Measurements from ENCODE around the gene SLC15A4.
A peak's percentile ranks its signal among the peaks of the same experiment; 100 is the strongest.

Gene SLC15A4

DNA sequence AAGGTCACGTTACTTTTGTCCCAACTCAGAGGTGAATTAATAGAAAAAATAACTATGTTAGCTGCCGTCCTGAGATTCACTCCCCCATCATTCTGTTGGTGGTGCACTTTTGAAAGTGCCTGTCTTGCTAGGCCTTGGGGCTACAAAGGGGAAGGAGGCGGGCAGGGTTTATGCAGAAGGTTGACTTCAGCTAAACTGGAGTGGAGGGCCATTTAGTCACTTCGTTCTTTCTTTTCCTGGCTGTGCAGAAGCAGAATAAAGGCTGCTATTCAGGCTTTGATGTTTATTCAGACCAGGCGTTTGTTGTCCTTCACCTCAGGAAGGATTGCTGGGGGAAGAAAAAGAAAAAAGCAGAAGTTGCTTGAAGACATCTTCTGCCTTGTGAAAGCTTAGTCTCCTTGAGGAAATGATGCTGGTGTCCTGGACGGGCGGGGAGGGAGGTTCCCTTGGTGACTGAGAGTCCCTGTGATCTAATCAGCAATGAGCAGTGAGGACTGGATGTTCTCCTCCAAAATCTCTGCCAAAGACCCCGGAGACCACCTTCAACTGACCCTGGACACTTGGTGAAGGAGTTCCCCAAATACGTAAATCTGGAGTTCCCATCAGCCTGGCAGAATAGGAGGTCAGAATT, 33.5 kb upstream of the SLC15A4 start:
- peaks cover 0 to 4% of the 10 kb centered on the region in 2 experiments for H3K4me1 ChIP-seq (ENCODE audit: control insufficient read depth in 1 of 2, insufficient read depth in 2 of 2, low read length in 2 of 2)
- no peak overlapping the region for H3K4me2 ChIP-seq (ENCODE audit: low read length)
- H2AFZ ChIP-seq (ENCODE audit: insufficient read depth, low read length, poor library complexity), result no peak overlapping the region
- no peak overlapping the region for H3K9ac ChIP-seq (ENCODE audit: low read length)
- H2AK5ac ChIP-seq (ENCODE audit: low read length), result no peak overlapping the region
- no peak for DNase-seq
- H3K36me3 ChIP-seq (ENCODE audit: control insufficient read depth in 1 of 2, insufficient read depth in 2 of 2, low read length in 2 of 2), result no peaks in the 10 kb centered on the region
- no peak overlapping the region for H2BK120ac ChIP-seq (ENCODE audit: insufficient read depth, low read length, poor library complexity)
- no peak overlapping the region for H3K4me3 ChIP-seq (ENCODE audit: low read depth, low read length)
- H3K9me3 ChIP-seq (ENCODE audit: insufficient read depth, low read depth, low read length), result peaks cover 4% of the 10 kb centered on the region
- H3K79me2 ChIP-seq (ENCODE audit: control insufficient read depth, insufficient read depth, low read length, poor library complexity), result no peaks in the 10 kb centered on the region
- H4K91ac ChIP-seq (ENCODE audit: low read depth, low read length), result no peak overlapping the region
- H3K4ac ChIP-seq (ENCODE audit: low read depth, low read length), result no peak overlapping the region
- H2BK12ac ChIP-seq (ENCODE audit: low read length), result no peak overlapping the region
- H3K27ac ChIP-seq (ENCODE audit: low read depth, low read length), result no peak overlapping the region
- H2BK5ac ChIP-seq (ENCODE audit: low read depth, low read length, poor library complexity), result no peak overlapping the region
- no peak overlapping the region for H3K18ac ChIP-seq (ENCODE audit: low read length)
- no peak overlapping the region for H3K14ac ChIP-seq (ENCODE audit: low read length)
- no peak overlapping the region for H3K23ac ChIP-seq (ENCODE audit: low read length)
- no peak overlapping the region for H4K12ac ChIP-seq (ENCODE audit: low read depth, low read length)
- H3K79me1 ChIP-seq (ENCODE audit: low read length), result no peaks in the 10 kb centered on the region
- WGBS (ENCODE audit: extremely low coverage, insufficient coverage, insufficient read length), result no CpG with 5 or more reads among the region's 9 CpGs
- no peak overlapping the region for H4K8ac ChIP-seq (ENCODE audit: low read depth, low read length)
- H3K27me3 ChIP-seq (ENCODE audit: insufficient read depth, low read length), result peaks cover 22% of the 10 kb centered on the region

DNA sequence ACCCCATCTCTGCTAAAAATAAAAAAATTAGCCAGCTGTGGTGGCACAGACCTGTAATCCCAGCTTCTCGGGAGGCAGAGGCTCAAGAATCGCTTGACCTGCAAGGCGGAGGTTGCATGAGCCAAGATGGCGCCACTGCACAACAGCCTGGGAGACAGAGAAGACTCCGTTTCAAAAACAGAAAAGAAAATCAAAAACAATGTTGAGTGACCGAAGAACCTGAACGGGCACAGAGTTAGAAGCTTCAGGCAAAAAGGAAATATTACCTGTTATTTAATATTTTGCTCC, 33.0 kb upstream of the SLC15A4 start:
- Histone ChIP-seq H2BK5ac (ENCODE audit: low read depth, low read length, poor library complexity) (no peak overlapping the region), H3K23ac (ENCODE audit: low read length) (no peak overlapping the region), H3K79me2 (ENCODE audit: control insufficient read depth, insufficient read depth, low read length, poor library complexity) (no peaks in the 10 kb centered on the region), H3K4me3 (ENCODE audit: low read depth, low read length) (no peak overlapping the region), H2AFZ (ENCODE audit: insufficient read depth, low read length, poor library complexity) (no peak overlapping the region), H4K8ac (ENCODE audit: low read depth, low read length) (no peak overlapping the region), H4K12ac (ENCODE audit: low read depth, low read length) (no peak overlapping the region), H4K91ac (ENCODE audit: low read depth, low read length) (no peak overlapping the region), H3K27ac (ENCODE audit: low read depth, low read length) (no peak overlapping the region), H3K14ac (ENCODE audit: low read length) (no peak overlapping the region), H3K9ac (ENCODE audit: low read length) (no peak overlapping the region), H3K27me3 (ENCODE audit: insufficient read depth, low read length) (peaks cover 27% of the 10 kb centered on the region), H3K36me3 (ENCODE audit: control insufficient read depth in 1 of 2, insufficient read depth in 2 of 2, low read length in 2 of 2) (no peaks in the 10 kb centered on the region), H3K4me2 (ENCODE audit: low read length) (no peak overlapping the region), H2BK12ac (ENCODE audit: low read length) (no peak overlapping the region), H3K18ac (ENCODE audit: low read length) (no peak overlapping the region), H3K4me1 (ENCODE audit: control insufficient read depth in 1 of 2, insufficient read depth in 2 of 2, low read length in 2 of 2) (peaks cover 0 to 4% of the 10 kb centered on the region in 2 experiments), H3K4ac (ENCODE audit: low read depth, low read length) (no peak overlapping the region), H3K9me3 (ENCODE audit: insufficient read depth, low read depth, low read length) (peaks cover 4% of the 10 kb centered on the region), H2AK5ac (ENCODE audit: low read length) (no peak overlapping the region), H2BK120ac (ENCODE audit: insufficient read depth, low read length, poor library complexity) (no peak overlapping the region), H3K79me1 (ENCODE audit: low read length) (no peaks in the 10 kb centered on the region)
- WGBS (ENCODE audit: extremely low coverage, insufficient coverage, insufficient read length), result no CpG with 5 or more reads among the region's 7 CpGs
- DNase-seq, result no peak

DNA sequence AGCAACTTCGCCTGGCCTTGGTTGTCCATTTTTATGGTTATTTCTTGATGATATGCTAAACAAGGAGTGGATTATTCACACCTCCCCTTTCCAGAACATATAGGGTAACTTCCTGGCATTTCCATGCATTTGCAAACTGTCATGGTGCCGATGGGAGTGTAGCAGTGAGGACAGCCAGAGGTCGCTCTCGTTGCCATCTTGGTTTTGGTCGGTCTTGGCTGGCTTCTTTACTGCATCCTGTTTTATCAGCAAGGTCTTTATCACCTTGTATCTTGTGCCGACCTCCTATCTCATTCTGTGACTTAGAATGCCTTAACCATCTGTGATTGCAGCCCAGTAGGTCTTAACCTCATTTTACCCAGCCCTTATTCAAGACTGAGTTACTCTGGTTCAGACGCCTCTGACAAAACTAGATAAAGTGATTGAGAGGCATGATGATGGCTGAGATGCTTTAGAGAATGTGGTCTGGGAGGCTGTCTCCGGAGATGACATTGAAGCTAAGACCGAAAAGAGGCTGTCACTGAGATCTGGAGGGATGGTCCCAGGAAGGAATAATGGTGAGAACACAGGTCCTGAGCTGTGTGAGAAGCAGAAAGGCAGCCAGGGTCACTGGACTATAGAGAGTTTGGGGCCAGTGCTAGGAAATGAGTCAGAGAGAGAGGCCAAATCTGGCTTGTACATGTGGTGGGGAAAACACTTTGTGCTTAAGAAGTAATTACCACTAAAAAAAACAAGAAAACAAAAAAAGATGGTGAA, 32.5 kb upstream of the SLC15A4 start:
- Histone ChIP-seq H3K79me2 (ENCODE audit: control insufficient read depth, insufficient read depth, low read length, poor library complexity) (no peaks in the 10 kb centered on the region), H2BK5ac (ENCODE audit: low read depth, low read length, poor library complexity) (no peak overlapping the region), H3K36me3 (ENCODE audit: control insufficient read depth in 1 of 2, insufficient read depth in 2 of 2, low read length in 2 of 2) (no peaks in the 10 kb centered on the region), H2AK5ac (ENCODE audit: low read length) (no peak overlapping the region), H3K9ac (ENCODE audit: low read length) (no peak overlapping the region), H3K27me3 (ENCODE audit: insufficient read depth, low read length) (peaks cover 27% of the 10 kb centered on the region), H3K79me1 (ENCODE audit: low read length) (no peaks in the 10 kb centered on the region), H3K14ac (ENCODE audit: low read length) (no peak overlapping the region), H3K4me2 (ENCODE audit: low read length) (no peak overlapping the region), H2BK12ac (ENCODE audit: low read length) (no peak overlapping the region), H2BK120ac (ENCODE audit: insufficient read depth, low read length, poor library complexity) (no peak overlapping the region), H4K12ac (ENCODE audit: low read depth, low read length) (no peak overlapping the region), H3K9me3 (ENCODE audit: insufficient read depth, low read depth, low read length) (peaks cover 4% of the 10 kb centered on the region), H3K4me3 (ENCODE audit: low read depth, low read length) (no peak overlapping the region), H3K23ac (ENCODE audit: low read length) (no peak overlapping the region), H3K27ac (ENCODE audit: low read depth, low read length) (no peak overlapping the region), H3K4me1 (ENCODE audit: control insufficient read depth in 1 of 2, insufficient read depth in 2 of 2, low read length in 2 of 2) (peaks cover 0 to 4% of the 10 kb centered on the region in 2 experiments), H4K8ac (ENCODE audit: low read depth, low read length) (no peak overlapping the region), H2AFZ (ENCODE audit: insufficient read depth, low read length, poor library complexity) (no peak overlapping the region), H3K4ac (ENCODE audit: low read depth, low read length) (no peak overlapping the region), H3K18ac (ENCODE audit: low read length) (no peak overlapping the region), H4K91ac (ENCODE audit: low read depth, low read length) (no peak overlapping the region)
- no CpG with 5 or more reads among the region's 9 CpGs for WGBS (ENCODE audit: extremely low coverage, insufficient coverage, insufficient read length)
- DNase-seq, result no peak

DNA sequence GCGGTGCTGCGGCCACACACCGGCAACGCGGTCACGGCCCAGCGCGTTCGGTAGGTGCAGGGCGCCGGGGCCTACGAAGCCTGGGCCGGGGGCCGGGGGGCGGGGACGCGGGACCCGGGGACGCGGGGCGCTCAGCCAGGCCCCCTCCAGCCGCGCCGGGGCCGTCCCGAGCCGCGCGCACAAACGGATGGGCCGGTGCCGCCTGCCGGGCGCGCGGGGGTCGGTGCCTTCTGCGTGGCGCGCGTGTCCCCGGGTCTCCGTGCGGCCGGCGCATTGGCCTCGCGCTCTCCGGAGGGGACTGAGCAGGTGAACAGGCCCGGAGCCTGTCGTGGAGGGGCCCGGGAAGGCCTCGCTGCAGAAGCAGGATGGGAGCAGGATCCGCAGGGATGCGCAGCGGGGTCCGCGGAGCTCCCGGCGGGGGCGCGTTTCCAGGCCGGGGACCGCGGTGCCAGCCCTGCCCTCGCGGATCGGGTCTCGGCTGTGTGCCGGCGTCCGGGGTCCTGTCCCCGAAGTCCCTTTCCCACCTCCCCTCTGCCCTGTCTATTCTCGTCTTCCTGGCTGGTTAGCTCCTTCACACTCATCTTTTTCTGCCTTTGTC, 29.9 kb upstream of the SLC15A4 start:
- no peak overlapping the region for H2AFZ ChIP-seq (ENCODE audit: insufficient read depth, low read length, poor library complexity)
- no peak overlapping the region for H2AK5ac ChIP-seq (ENCODE audit: low read length)
- WGBS (ENCODE audit: extremely low coverage, insufficient coverage, insufficient read length), result no CpG with 5 or more reads among the region's 74 CpGs

More for the DNA sequence above, 29.9 kb upstream of the SLC15A4 start:
- Histone ChIP-seq H4K91ac (ENCODE audit: low read depth, low read length) (no peak overlapping the region), H3K4me3 (ENCODE audit: low read depth, low read length) (peak overlapping the region; percentile 63), H3K9me3 (ENCODE audit: insufficient read depth, low read depth, low read length) (no peaks in the 10 kb centered on the region), H3K79me2 (ENCODE audit: control insufficient read depth, insufficient read depth, low read length, poor library complexity) (no peaks in the 10 kb centered on the region), H3K27ac (ENCODE audit: low read depth, low read length) (no peak overlapping the region), H3K4me2 (ENCODE audit: low read length) (peak overlapping the region; percentile 91), H3K36me3 (ENCODE audit: control insufficient read depth in 1 of 2, insufficient read depth in 2 of 2, low read length in 2 of 2) (no peaks in the 10 kb centered on the region), H3K4ac (ENCODE audit: low read depth, low read length) (no peak overlapping the region), H3K14ac (ENCODE audit: low read length) (no peak overlapping the region), H3K9ac (ENCODE audit: low read length) (no peak overlapping the region), H3K79me1 (ENCODE audit: low read length) (no peaks in the 10 kb centered on the region), H3K27me3 (ENCODE audit: insufficient read depth, low read length) (peaks cover 27% of the 10 kb centered on the region), H4K8ac (ENCODE audit: low read depth, low read length) (no peak overlapping the region), H2BK12ac (ENCODE audit: low read length) (no peak overlapping the region), H4K12ac (ENCODE audit: low read depth, low read length) (no peak overlapping the region), H2BK120ac (ENCODE audit: insufficient read depth, low read length, poor library complexity) (no peak overlapping the region), H3K18ac (ENCODE audit: low read length) (no peak overlapping the region), H2BK5ac (ENCODE audit: low read depth, low read length, poor library complexity) (no peak overlapping the region), H3K23ac (ENCODE audit: low read length) (no peak overlapping the region), H3K4me1 (ENCODE audit: control insufficient read depth in 1 of 2, insufficient read depth in 2 of 2, low read length in 2 of 2) (peaks cover 0 to 4% of the 10 kb centered on the region in 2 experiments)
- DNase-seq, result no peak
